ENCODE measurements around the gene DNPH1.

DNPH1 gene

GRCh38 chr6:43188426-43188825 lies 40.9 kb downstream of the DNPH1 start:
- TF ChIP-seq CTCF (conservative IDR thresholded peaks at IDR 0.05; ENCODE audit: low read length): no peak
- TF ChIP-seq EZH2phosphoT487 (IDR thresholded peaks at IDR 0.05; ENCODE audit: borderline replicate concordance): no peak
- Histone ChIP-seq H3K79me2 (ENCODE audit: insufficient read depth, low read length) (peaks cover 19% of the 10 kb centered on the region), H3K9me2 (replicated peaks; ENCODE audit: low read depth, low read length) (no peaks in the 10 kb centered on the region), H3K9ac (ENCODE audit: low read depth, low read length, poor library complexity, severe bottlenecking) (no peak overlapping the region), H3K36me3 (ENCODE audit: insufficient read depth, low read length) (peaks cover 16% of the 10 kb centered on the region; the same call in 1 of the 2 replicates), H4K20me1 (ENCODE audit: insufficient read depth, low read length, poor library complexity, severe bottlenecking) (no peaks in the 10 kb centered on the region), H3K4me2 (ENCODE audit: low read depth, low read length, poor library complexity, severe bottlenecking) (no peak overlapping the region), H2AFZ (ENCODE audit: low read length) (no peak overlapping the region), H3K27me3 (ENCODE audit: insufficient read depth, low read length, poor library complexity, severe bottlenecking) (no peaks in the 10 kb centered on the region), H3K9me3 (ENCODE audit: insufficient read depth, low read depth, low read length) (no peaks in the 10 kb centered on the region), H3F3A (ENCODE audit: low read depth) (no peaks in the 10 kb centered on the region; the same call in 1 of the 2 replicates), H3K4me3 (ENCODE audit: low read length, poor library complexity, severe bottlenecking) (no peak overlapping the region), H3K4me1 (ENCODE audit: insufficient read depth, low read length, poor library complexity, severe bottlenecking) (peaks cover 26% of the 10 kb centered on the region)

- Histone ChIP-seq H3F3A (ENCODE audit: low read depth) (no peaks in the 10 kb centered on the region; the same call in 1 of the 2 replicates), H2AFZ (ENCODE audit: low read length) (no peak overlapping the region), H3K79me2 (ENCODE audit: insufficient read depth, low read length) (peaks cover 25% of the 10 kb centered on the region)
These were observed 41.5 kb downstream of the DNPH1 start for GRCh38 chr6:43187821-43188220.

GRCh38 chr6:43186706-43187105 lies 42.6 kb downstream of the DNPH1 start:
- Histone ChIP-seq H3K36me3 (ENCODE audit: insufficient read depth, low read length) (peaks cover 16% of the 10 kb centered on the region; the same call in 1 of the 2 replicates), H3K9ac (ENCODE audit: low read depth, low read length, poor library complexity, severe bottlenecking) (no peak overlapping the region), H3K27me3 (ENCODE audit: insufficient read depth, low read length, poor library complexity, severe bottlenecking) (no peaks in the 10 kb centered on the region), H4K20me1 (ENCODE audit: insufficient read depth, low read length, poor library complexity, severe bottlenecking) (no peaks in the 10 kb centered on the region), H3K9me3 (ENCODE audit: insufficient read depth, low read depth, low read length) (no peaks in the 10 kb centered on the region), H3K4me2 (ENCODE audit: low read depth, low read length, poor library complexity, severe bottlenecking) (no peak overlapping the region), H3K4me1 (ENCODE audit: insufficient read depth, low read length, poor library complexity, severe bottlenecking) (peaks cover 38% of the 10 kb centered on the region), H3K9me2 (replicated peaks; ENCODE audit: low read depth, low read length) (no peaks in the 10 kb centered on the region), H3K79me2 (ENCODE audit: insufficient read depth, low read length) (peaks cover 32% of the 10 kb centered on the region), H3K4me3 (ENCODE audit: low read length, poor library complexity, severe bottlenecking) (no peak overlapping the region), H3F3A (ENCODE audit: low read depth) (peaks cover 1% of the 10 kb centered on the region; the same call in 1 of the 2 replicates), H2AFZ (ENCODE audit: low read length) (no peak overlapping the region)
- TF ChIP-seq EZH2phosphoT487 (IDR thresholded peaks at IDR 0.05; ENCODE audit: borderline replicate concordance) (no peak), CTCF (conservative IDR thresholded peaks at IDR 0.05; ENCODE audit: low read length) (no peak)

More at GRCh38 chr6:43187821-43188220, 41.5 kb downstream of the DNPH1 start:
- Histone ChIP-seq H3K9me3 (ENCODE audit: insufficient read depth, low read depth, low read length) (no peaks in the 10 kb centered on the region), H4K20me1 (ENCODE audit: insufficient read depth, low read length, poor library complexity, severe bottlenecking) (no peaks in the 10 kb centered on the region), H3K4me1 (ENCODE audit: insufficient read depth, low read length, poor library complexity, severe bottlenecking) (peaks cover 32% of the 10 kb centered on the region), H3K9me2 (replicated peaks; ENCODE audit: low read depth, low read length) (no peaks in the 10 kb centered on the region), H3K4me2 (ENCODE audit: low read depth, low read length, poor library complexity, severe bottlenecking) (no peak overlapping the region), H3K9ac (ENCODE audit: low read depth, low read length, poor library complexity, severe bottlenecking) (no peak overlapping the region), H3K27me3 (ENCODE audit: insufficient read depth, low read length, poor library complexity, severe bottlenecking) (no peaks in the 10 kb centered on the region), H3K36me3 (ENCODE audit: insufficient read depth, low read length) (peaks cover 16% of the 10 kb centered on the region; the same call in 1 of the 2 replicates), H3K4me3 (ENCODE audit: low read length, poor library complexity, severe bottlenecking) (no peak overlapping the region)
- TF ChIP-seq EZH2phosphoT487 (IDR thresholded peaks at IDR 0.05; ENCODE audit: borderline replicate concordance) (no peak), CTCF (conservative IDR thresholded peaks at IDR 0.05; ENCODE audit: low read length) (no peak)
